Heart right ventricle (tissue), 16 donors: ENCODE data around the gene RIPK4. TPM values are rescaled to one million over a fixed set of nuclear protein-coding genes. Genes with fewer than 3 reads are reported as not detected.

ENCODE experiments used
- ATAC-seq, 8 donors: fragments of 200-7000 bp; cut with Tn5 transposase; one replicate each; pipeline ENCODE4 v1.9.1; 2020; ENCODE audit warnings: mild to moderate bottlenecking in 8 of 8, moderate library complexity in 8 of 8, moderate number of reproducible peaks in 1 of 8
- DNase-seq, 2 donors: peaks; one replicate each; pipeline ENCODE4 v3.0.0-alpha.2; 2020
- H3K27ac ChIP-seq, 10 donors: fragments of 200-600 bp; sonication (generic) in 2 of 10; one replicate each; pipeline versions ENCODE4 v1.5.0 to v1.8.0; 2020 to 2022; ENCODE audit warnings: mild to moderate bottlenecking in 3 of 10
- H3K27me3 ChIP-seq, 7 donors: fragments of 200-600 bp; one replicate each; pipeline ENCODE4 v1.8.0; 2021 to 2022; ENCODE audit warnings: mild to moderate bottlenecking in 2 of 7
- H3K36me3 ChIP-seq, 9 donors: fragments of 200-600 bp; sonication (generic) in 1 of 9; one replicate each; pipeline versions ENCODE4 v1.5.0 to v1.8.0; 2020 to 2022; ENCODE audit warnings: mild to moderate bottlenecking in 2 of 9
- H3K4me1 ChIP-seq, 9 donors: fragments of 200-600 bp; sonication (generic) in 1 of 9; one replicate each; pipeline versions ENCODE4 v1.5.0 to v1.8.0; 2020 to 2022; ENCODE audit warnings: mild to moderate bottlenecking in 4 of 9
- H3K4me3 ChIP-seq, 10 donors: fragments of 200-600 bp; sonication (generic) in 2 of 10; one replicate each; pipeline versions ENCODE4 v1.5.0 to v1.8.0; 2020 to 2022; ENCODE audit warnings: mild to moderate bottlenecking in 7 of 10, moderate library complexity in 2 of 10
- H3K9me3 ChIP-seq, 11 donors: fragments of 200-600 bp in 10 of 11; sonication (generic) in 2 of 11; one replicate each; pipeline versions ENCODE4 v1.5.0 to v1.8.0; 2013 to 2022; ENCODE audit warnings: mild to moderate bottlenecking in 2 of 11, control low read depth in 1 of 11, moderate library complexity in 1 of 11
- WGBS, 2 donors: extraction: QIAGEN DNeasy Blood & Tissue Kit; methylation state at CpG; one replicate each; pipeline ENCODE4 v1.1.7; 2013; ENCODE audit warnings: inconsistent platforms in 1 of 2; 5-methylcytosine and 5-hydroxymethylcytosine counted together
- intact Hi-C, 10 donors: fragments of 100-400 bp; cut with DNase I; formaldehyde crosslinking; loops; one replicate each; pipeline versions ENCODE4 v1.11.1 to v1.14.2; 2022
- polyA plus RNA-seq, 2 donors: library from polyadenylated mRNA; stranded (reverse); fragments of 200-250 nt; gene quantifications; one replicate each; pipeline ENCODE4 v1.2.3, GENCODE V29; 2013
- total RNA-seq, 10 donors: library from RNA; stranded (reverse); fragmentation: NEBNext Ultra II Directional in 3 of 10; extraction: Animal tissue kit (Norgen Biotek cat#: 25700) in 3 of 10; gene quantifications; one replicate each; pipeline versions ENCODE4 v1.2.1 to v1.2.4, GENCODE V29; 2021 to 2023
- TF ChIP-seq, protein P1 (sequence below), 9 donors: fragments of 200-600 bp; sonication (generic) in 2 of 9; IDR thresholded peaks; one replicate each; pipeline versions ENCODE4 v1.5.0 to v1.8.0; 2021 to 2022; ENCODE audit warnings: antibody characterized with exemption in 9 of 9, mild to moderate bottlenecking in 5 of 9, moderate library complexity in 1 of 9
- donor health status: Arrhythmogenic right ventricular cardiomyopathy.
- donor health status: ischemic (EF 13 %, LVEDD 7.1; RV severe dilation, severe dysfunction).
- donor health status: healthy with polysubstance abuse.
- donor health status: DM: no; HTN: yes; CAD: no.
- donor health status: DM: no; HTN: no; CAD: no.
- donor health status: ischemic (EF 25% LVEDD 6.9; RV normal size, moderate dysfunction).
- donor health status: ischemic (EF 25% LVEDD 5.7; RV mildly dilated, moderate dysfunction).
- donor health status: healthy.
- donor health status: DM: yes; HTN: yes; CAD: no.
- donor health status: Ischemic cardiomyopathy.
- donor health status: ischemic (EF 35%, LVEDD 5.7; RV mildly dilated, moderate dysfunction).
- donor health status: nonischemic (EF 11% LVEDD 7.7; RV severe dilation, severe dysfunction).
- donor health status: DM: yes; HTN: yes; CAD: no.
- donor health status: PGD.
- donor health status: ischemic (EF 29% LVEDD 5.4; RV normal size, mild dysfunction).
- donor health status: nonischemic (EF 23%, LVEDD 6.1; RV moderate dilation, normal function).

The RIPK4 gene
- total and polyA plus RNA-seq, 12 donors: 0.04 to 0.15 (median 0.07) TPM; not detected in 5

DNA sequence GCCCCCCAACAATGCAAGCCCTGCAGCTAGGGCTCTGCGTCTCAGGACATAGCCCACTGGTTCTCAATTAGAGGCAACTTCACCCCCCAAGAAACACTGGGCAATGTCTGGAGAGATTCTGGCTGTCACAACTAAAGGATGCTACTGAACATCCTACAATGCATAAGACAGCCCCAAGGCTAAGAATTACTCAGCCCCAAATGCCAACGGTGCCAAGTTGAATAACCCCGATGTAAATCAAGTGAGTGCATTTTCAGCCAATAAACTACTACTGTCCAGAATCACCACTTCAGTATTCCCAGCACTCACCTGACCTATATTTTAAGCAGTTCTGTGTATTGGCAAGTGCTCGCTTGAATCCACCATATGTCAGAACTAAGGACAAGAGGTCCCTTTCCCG is 6.9 kb downstream of the RIPK4 start:
- H3K36me3 ChIP-seq: no peaks in the 10 kb centered on the region
- no peak overlapping the region for H3K27ac ChIP-seq
- DNase-seq (no peak), ATAC-seq (no peak)
- H3K27me3 ChIP-seq: peaks cover 8 to 61% (median 57%) of the 10 kb centered on the region in 7 donors
- no peak overlapping the region for H3K4me3 ChIP-seq
- intact Hi-C loops: no loop called here
- 90 to 95% methylated on average over 5 of the region's 5 CpGs for WGBS, 2 donors
- H3K9me3 ChIP-seq: no peaks in the 10 kb centered on the region
- H3K4me1 ChIP-seq: peaks cover 0 to 29% (median 11%) of the 10 kb centered on the region in 9 donors
- TF ChIP-seq, protein P1, sequence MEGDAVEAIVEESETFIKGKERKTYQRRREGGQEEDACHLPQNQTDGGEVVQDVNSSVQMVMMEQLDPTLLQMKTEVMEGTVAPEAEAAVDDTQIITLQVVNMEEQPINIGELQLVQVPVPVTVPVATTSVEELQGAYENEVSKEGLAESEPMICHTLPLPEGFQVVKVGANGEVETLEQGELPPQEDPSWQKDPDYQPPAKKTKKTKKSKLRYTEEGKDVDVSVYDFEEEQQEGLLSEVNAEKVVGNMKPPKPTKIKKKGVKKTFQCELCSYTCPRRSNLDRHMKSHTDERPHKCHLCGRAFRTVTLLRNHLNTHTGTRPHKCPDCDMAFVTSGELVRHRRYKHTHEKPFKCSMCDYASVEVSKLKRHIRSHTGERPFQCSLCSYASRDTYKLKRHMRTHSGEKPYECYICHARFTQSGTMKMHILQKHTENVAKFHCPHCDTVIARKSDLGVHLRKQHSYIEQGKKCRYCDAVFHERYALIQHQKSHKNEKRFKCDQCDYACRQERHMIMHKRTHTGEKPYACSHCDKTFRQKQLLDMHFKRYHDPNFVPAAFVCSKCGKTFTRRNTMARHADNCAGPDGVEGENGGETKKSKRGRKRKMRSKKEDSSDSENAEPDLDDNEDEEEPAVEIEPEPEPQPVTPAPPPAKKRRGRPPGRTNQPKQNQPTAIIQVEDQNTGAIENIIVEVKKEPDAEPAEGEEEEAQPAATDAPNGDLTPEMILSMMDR (IDR thresholded peaks at IDR 0.05): no peak

DNA sequence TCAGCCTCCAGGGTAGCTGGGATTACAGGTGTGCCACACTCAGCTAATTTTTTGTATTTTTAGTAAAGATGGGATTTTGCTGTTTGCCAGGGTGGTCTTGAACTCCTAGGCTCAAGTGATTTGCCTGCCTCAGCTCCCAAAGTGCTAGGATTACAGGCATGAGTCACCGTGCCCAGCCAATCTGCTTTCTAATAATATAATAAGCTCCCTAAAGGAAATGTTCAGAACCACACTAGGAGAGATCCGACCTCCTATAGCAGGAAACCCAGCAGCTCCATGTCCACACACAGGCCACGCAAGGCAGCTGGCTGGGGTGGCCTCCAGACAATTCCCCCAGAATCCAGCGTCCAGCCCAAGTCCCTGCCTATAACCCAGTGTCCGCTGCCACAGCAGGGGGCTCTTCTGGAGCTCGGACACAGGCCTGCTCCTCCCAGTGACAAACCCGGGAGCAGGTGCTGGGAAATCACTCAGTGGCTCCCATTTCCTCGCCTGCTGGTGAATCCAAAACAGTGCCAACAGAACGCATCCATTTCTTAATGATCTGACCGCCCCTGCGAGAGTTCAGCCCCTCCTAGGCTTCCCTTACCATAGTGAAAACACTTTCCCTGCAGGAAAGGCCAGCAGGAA is 7.5 kb downstream of the RIPK4 start:
- intact Hi-C loops: no loop called here
- Histone ChIP-seq H3K27me3 (peaks cover 8 to 55% (median 51%) of the 10 kb centered on the region in 7 donors), H3K4me1 (peaks cover 0 to 29% (median 11%) of the 10 kb centered on the region in 9 donors), H3K36me3 (no peaks in the 10 kb centered on the region), H3K4me3 (no peak overlapping the region), H3K27ac (no peak overlapping the region), H3K9me3 (no peaks in the 10 kb centered on the region)
- ATAC-seq (no peak), DNase-seq (no peak)
- 75 to 77% methylated on average over 11 of the region's 11 CpGs for WGBS, 2 donors
- TF ChIP-seq, protein P1 (IDR thresholded peaks at IDR 0.05): no peak

DNA sequence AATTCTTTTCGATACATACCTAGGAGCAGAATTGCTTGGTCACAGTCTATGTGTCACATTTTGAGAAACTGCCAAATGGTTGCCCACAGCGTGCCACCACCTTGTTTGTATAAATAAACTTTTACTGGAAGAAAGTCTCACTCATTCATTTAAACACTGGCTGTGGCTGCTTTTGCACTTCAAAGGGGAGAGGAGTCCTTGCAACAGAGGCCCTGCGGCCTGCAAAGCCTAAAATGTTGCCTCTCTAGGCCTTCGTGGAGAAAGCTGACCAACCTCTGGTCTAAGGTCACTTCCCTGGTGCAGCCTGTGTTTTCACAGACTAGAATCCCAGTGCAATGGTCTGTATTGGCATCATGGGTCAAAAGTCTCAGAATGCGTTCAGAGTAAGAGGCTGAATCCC is 8.3 kb downstream of the RIPK4 start:
- Histone ChIP-seq H3K9me3 (no peaks in the 10 kb centered on the region), H3K4me3 (no peak overlapping the region), H3K36me3 (no peaks in the 10 kb centered on the region), H3K4me1 (peaks cover 0 to 29% (median 11%) of the 10 kb centered on the region in 9 donors), H3K27ac (no peak overlapping the region), H3K27me3 (peaks cover 8 to 48% (median 44%) of the 10 kb centered on the region in 7 donors)
- intact Hi-C loops: no loop called here
- ATAC-seq (no peak), DNase-seq (no peak)
- 87% methylated on average over 5 of the region's 5 CpGs for WGBS, 2 donors
- TF ChIP-seq, protein P1 (IDR thresholded peaks at IDR 0.05): no peak

DNA sequence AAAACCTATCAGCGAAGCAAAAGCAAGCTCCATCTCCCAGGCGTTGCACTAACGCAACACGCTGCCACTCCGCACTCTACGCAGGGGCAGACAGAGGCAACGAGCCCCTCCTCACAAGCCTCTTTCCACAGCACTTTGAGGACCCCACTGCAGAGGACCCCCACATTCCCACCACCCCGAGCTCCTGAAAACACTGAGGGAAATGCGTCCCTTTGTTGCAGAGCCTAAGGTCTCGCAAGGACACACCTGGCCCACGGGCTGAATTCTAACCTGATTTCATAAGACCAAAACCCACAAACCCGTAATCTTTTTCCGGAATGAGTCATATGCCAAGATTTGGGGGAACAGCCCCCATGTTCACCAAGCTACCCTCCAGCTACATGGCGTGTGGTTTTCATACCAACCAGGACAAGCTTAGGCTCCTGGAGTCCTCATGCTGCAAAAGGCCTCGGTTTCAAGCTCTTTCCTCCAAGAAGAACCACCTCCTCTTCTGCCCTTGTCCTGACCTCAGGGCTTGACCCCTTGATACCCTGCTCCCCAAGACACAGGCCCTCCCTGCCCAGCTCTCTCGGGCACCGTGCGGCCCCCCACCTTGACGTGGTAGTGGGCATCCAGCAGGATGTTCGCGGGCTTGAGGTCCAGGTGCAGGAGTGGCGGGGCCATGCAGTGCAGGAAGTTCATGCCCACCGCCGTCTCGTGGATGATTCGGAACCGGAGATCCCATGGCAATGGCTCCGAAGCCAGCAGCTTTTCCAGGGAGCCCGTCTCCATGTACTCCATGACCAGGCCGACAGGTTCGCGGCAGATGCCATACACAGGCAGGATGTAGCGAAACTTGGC is 10.7 kb downstream of the RIPK4 start:
- H3K4me3 ChIP-seq: no peak overlapping the region
- no peaks in the 10 kb centered on the region for H3K9me3 ChIP-seq
- TF ChIP-seq, protein P1 (IDR thresholded peaks at IDR 0.05): no peak
- no peak for ATAC-seq
- WGBS, 2 donors: 94% methylated on average over 33 of the region's 33 CpGs
- H3K27me3 ChIP-seq: peaks cover 4 to 24% (median 21%) of the 10 kb centered on the region in 7 donors
- intact Hi-C loops: no loop called here
- no peak for DNase-seq
- H3K27ac ChIP-seq: no peak overlapping the region
- H3K36me3 ChIP-seq: no peaks in the 10 kb centered on the region
- peaks cover 0 to 8% (median under 1%) of the 10 kb centered on the region in 9 donors for H3K4me1 ChIP-seq
